ENCODE results near the gene HOXC10. TPM values are rescaled to one million over a fixed set of nuclear protein-coding genes. Genes with fewer than 3 reads are reported as not detected.
A peak's percentile ranks its signal among the peaks of the same experiment; 100 is the strongest.

Gene HOXC10
- total RNA-seq, 1 experiment from 2014 or later, result 6.9 TPM

DNA sequence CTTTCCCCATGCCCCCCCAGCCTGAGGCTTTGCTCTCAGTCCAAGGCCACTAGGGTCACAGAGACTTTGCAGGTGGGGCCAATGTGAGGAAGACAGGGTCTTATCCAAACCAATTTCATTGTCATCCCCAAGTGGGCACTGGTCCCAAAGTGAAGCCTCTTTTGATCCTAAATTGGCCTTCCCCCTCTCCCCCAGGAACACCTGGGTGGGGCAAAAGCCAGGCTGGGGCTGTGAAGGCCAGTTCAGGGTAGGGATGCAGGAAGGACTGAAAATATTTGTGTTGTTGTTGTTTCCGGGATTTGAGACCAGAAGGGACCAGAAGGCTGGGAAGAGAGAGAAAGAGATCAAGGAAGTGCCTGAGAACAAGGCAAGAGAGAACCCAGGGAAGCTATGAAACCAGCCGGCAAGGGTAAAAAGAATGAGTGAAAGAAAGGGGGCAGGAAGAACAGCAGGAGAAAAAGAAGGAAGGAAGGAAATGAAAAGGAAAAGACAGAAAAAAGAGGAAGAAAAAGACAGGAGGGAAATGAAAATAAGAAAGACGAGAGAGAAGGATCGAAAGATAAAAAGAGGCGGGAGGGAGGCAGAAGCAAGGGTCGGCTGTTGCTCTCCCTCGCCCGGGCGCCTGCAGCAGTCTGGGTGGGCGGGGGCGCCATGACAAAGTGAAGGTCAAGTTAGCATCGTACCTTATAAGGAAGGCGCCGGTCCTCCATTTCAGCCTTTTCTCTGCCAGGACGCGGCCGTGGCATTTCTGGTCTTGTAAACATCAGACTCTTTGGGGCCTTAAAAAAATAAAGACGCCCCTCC, 19.5 kb upstream of the HOXC10 start:
- no peak for DNase-seq (ENCODE audit: low read depth)

- no peak for DNase-seq (ENCODE audit: low read depth)
Observed at GRCh38 chr12:53966085-53966384, 18.9 kb upstream of the HOXC10 start.

DNA sequence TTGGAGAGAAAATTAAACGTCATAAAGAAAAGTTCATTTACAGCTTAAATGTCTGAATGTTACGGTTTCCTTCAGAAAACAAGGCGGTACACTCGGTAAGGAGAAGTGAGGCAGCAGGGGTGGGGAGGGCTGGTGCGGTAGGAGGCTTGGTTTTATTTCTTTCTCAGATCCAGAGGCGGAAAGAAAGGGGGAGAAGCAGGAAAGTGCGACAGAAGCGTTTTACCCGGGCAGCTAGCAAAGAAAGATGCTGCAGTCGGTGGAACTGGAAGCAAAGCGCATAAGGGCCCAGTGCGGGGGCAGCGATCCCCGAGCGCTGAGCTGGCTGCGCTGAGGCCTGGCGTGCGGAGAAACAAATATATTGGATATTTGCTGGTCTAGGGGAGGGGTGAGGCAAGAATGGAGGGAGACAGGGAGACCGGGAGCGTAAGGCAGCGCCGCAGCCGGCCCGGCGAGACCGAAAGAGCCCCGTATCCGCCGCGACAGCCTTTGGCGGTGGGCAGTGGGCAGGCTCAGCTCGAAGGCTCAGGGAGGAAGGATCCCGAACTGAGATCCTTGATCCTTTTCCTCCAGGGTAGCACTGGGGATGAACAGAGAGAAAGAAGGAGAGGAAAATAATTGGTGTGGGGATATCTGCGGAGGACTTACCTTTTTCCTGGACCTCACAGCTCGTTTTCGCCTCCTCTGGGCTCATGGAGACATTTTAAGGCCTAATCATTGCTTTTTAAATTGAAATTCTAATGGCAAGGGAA, 18.4 kb upstream of the HOXC10 start:
- no peak for DNase-seq (ENCODE audit: low read depth)

GRCh38 chr12:53967421-53967925, 17.5 kb upstream of the HOXC10 start:
- no peak for DNase-seq (ENCODE audit: low read depth)

DNA sequence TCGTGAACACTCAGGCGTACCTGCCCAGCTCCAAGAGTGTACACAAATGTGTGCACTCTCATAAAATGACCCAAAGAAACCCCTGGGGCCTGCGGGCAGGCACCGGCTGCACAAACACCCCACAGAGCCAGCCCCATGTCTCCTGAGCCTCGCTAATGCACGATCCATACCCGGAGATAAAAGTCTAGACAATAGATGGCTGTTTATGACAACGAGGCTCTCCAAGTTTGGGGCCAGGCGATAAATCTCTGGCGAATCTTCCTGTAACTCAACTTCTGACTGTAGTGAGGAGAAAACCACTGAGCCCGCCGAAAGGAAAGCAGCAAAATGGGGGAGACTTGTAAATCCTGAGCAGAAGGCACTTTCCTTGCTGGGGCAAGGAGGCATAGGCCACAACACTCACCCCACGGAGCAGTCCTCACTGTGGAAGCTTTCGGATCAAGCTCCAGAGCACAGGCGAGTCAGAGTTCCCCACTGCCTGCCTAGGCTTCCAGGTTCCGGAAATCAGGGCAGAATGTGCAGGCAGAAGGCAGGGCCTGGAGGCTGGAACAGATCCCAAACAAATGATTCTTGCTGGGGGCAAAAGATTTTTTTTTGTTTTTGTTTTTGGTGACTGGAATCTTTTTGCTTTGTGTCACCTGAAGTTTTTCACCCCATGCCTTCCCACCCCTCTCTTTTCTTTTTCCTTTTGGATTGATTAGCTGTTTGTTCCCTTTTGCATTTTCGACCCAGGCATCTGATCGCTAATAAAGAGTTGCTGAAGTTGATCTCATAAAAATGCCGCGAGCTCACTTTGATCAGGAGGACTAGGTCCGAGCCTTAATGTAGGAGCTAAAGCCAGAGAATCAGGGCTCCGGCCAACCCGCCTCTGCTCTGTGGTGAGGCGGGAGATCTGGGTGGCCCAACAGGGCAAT, 16.5 kb upstream of the HOXC10 start:
- no peak for DNase-seq (ENCODE audit: low read depth)

GRCh38 chr12:53969588-53970259, 15.2 kb upstream of the HOXC10 start:
- DNase-seq (ENCODE audit: low read depth), result no peak

- DNase-seq (ENCODE audit: low read depth), result no peak
Observed at GRCh38 chr12:53970451-53970850, 14.5 kb upstream of the HOXC10 start.

DNA sequence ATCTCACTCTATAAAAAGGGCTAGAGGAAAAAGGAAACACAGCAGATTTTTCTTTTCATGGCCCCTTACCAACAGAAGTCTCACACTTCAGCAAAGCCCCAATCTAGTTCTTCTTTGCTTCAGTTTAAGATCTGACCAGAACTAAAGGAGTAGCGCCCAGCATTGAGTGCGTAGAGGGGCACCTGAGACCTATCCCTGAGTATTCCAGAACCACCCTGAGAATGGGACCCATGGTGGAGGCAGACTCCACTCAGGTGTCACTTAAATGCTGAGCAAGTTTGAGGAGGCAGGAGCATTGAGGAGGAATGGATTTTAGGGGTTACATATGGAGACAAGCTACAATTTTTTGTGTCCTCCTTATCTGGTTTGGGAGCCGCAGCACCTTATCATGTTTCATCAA, 13.8 kb upstream of the HOXC10 start:
- no peak for DNase-seq (ENCODE audit: low read depth)

DNA sequence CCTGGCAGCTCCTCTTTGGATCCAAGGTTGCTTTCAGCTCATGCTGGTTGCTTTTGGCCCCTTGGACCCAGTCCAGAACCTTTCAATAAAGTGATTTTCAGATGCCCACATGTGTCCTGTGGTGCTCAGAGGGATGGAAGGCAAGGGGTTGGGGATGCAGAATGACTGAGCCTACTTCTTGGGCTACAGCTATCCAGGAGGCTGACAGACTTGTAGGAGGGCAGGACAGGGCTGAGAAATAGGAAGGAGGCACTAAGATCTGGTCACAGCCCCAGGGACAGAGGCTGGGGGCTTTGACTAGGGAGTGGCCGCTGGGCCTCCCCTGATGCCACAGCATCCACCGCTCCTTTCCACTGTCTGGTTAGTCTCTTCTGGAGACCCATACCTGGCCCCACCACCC, 13.3 kb upstream of the HOXC10 start:
- DNase-seq (ENCODE audit: low read depth), result no peak

DNA sequence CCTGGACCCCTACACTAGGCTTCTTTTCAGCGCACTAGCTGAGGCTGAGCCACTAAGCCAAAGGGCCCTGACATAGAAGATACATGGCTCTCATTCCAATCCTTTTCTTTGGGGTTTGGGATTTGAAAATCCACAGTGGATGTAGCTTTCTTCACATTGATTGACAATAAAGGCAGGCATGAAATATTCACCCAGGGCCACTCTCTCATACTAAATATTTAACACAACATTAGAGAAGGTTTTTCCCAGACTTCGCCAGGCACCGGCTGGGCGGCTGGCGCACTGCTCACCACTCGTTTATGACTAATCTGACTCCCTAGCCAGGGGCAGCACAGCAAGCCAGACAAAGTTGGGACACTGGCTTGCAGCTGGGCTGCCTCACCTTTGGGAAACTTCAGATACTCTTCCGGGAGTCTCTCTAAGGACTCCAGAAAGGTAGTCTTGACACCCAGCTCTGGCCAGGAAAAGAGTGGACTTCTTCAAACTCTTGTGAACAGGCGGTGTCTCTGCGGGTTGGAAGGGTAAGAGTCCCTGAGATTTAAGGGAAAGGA, 12.7 kb upstream of the HOXC10 start:
- peak; percentile 29 for DNase-seq (ENCODE audit: low read depth)

DNA sequence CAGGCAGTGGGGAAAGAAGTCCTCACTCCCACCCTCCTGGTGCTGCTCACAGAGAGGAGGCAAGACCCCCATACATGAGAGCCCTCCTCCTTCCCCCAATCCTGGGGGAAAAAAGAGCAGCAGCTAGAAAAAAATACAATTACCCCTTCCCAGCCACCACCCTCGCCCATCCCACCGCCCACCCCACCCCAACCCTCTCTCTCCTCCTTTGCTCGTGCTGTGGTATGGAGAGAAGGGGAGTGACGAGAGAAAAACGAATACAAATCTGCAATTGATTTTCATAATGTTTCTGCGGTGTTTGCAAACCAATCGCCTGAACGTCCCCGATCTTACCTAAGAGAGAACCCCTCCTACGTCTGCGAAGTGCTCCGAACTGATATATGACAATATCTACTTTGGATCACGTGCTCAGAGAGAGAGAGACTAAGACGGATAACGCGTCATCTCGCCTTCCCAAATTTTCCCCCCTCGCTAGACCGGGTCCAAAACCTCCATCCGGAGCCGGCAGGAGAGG, 12.2 kb upstream of the HOXC10 start, which contains the start of gene HOXC11:
Gene HOXC11 (plus strand): TSS at position 405 of the 514 bp plus-strand sequence. CDS start 116 bp downstream, outside the sequence.
- DNase-seq (ENCODE audit: low read depth), result no peak

DNA sequence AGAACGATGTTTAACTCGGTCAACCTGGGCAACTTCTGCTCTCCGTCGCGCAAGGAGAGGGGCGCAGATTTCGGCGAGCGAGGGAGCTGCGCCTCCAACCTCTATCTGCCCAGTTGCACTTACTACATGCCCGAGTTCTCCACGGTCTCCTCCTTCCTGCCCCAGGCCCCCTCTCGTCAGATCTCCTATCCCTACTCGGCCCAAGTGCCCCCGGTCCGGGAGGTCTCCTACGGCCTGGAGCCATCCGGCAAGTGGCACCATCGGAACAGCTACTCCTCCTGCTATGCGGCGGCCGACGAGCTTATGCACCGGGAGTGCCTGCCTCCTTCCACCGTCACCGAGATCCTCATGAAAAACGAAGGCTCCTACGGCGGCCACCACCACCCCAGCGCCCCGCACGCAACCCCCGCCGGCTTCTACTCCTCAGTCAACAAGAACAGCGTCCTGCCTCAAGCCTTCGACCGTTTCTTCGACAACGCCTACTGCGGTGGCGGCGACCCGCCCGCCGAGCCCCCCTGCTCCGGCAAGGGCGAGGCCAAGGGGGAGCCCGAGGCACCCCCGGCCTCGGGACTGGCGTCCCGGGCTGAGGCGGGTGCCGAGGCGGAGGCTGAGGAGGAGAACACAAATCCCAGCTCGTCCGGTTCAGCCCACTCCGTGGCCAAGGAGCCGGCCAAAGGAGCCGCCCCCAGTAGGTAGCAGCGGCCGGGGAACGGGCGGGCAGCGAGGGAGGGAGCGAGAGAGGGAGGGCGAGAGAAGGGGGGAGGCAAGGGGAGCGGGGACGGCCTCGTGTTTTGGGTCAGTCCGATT, 11.5 kb upstream of the HOXC10 start:
- peak; percentile 75 for DNase-seq (ENCODE audit: low read depth)

DNA sequence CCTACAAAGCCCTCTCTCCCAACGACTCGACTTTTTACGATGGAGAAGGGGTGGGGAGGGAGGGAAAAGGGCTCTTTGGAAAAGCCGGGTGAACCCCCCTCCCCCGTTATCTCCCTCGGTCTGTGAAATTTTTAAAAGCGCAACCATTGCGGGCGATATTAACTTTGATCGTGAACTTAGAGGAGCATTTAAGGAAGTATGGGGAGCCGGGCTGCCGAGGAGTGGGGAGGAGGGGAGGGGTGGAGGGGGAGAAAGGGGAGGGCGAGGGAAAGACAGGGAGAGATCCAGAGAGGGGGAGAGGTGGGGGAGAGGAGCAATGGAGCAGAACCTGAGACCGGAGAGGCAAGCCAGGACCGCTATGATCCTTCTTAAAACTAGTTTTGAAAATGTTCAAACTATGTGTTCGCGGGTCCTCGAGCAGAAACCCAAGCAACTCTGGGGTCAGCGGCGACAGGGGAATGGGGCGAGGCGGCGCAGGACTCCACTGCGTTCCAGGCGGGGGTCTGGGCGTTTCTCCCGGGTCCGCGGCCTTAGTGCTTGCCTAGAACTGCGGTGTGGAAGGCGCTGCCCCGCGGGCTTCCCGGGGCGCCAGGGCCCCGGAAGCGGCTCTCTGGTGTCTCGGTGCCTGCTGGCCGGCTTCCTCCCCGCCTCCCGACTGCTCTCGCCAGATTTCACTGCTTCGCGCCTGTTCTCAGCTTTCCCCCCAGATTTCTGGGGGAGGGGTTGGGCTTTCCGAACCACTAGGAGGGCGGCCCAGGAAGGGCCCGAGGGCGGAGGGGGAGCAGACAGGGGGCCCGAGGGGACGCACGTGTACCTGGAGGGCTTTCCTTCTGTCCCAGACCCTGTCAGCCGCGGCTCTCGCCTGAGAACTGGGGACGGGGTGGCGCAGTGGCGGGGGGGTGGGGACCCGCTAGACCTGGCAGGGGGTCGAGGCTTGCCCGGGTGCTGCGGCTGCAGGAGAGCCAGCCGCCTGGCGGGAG, 10.6 kb upstream of the HOXC10 start, which contains the start of gene HOTAIR:
Gene HOTAIR (minus strand): TSS at position 871 of the 980 bp plus-strand sequence.
- DNase-seq (ENCODE audit: low read depth), result peak; percentile 82

DNA sequence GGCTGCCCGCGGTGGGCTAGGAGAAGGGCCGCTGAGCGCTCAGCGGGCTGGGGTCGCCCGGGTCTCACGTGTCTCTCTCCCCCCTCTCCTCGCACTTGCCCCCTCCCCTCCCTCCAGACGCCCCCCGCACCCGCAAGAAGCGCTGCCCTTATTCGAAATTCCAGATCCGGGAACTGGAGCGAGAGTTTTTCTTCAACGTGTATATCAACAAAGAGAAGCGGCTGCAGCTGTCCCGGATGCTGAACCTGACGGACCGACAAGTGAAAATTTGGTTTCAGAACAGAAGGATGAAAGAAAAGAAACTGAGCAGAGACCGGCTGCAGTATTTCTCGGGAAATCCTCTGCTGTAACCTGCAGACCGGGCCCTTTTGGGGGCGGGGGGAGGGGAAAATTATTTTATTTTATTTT, 9.9 kb upstream of the HOXC10 start:
- peak; percentile 32 for DNase-seq (ENCODE audit: low read depth)

- DNase-seq (ENCODE audit: low read depth), result no peak
Observed at GRCh38 chr12:53975479-53976152, 9.3 kb upstream of the HOXC10 start.

DNA sequence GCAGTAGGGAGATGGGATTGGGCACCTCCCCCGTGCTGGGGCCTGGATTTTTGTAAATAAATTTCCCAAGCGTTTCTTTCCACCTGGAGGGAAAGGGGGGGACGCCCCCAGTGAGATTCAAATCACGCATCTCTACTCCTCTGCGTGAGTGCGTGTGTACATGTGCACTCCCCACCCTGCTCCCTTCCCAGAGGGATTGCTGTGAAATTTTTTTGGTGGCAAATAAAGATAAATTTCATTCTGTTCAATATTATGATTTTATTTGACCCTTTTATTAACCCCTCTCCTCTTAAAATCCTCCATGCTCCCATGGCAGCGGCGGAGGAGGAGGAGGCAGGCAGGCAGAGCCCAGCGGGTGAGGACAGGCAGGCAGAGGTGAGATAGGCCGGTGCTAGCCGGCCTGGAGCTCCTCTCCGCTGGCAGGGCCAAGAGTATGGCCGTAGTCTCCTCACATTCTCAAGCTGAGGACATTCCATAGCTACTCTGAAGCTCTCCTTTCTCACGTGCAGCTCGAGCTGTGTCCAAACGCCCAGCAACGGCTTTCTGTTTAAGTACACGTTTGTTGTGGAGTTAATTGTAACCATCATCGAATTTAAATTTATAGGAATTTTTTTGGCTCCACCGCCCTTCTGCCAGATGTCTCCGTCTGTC, 8.6 kb upstream of the HOXC10 start:
- no peak for DNase-seq (ENCODE audit: low read depth)

Measured in LHCN-M2 (cell line).